ENCODE measurements around the gene CCDC85A.
A peak's percentile ranks its signal among the peaks of the same experiment; 100 is the strongest.
"Not testable (repeated sequence)": the region's sequence is repeated elsewhere in the genome, so short reads cannot be mapped to it uniquely, and the experiment has no call there.

CCDC85A gene

DNA sequence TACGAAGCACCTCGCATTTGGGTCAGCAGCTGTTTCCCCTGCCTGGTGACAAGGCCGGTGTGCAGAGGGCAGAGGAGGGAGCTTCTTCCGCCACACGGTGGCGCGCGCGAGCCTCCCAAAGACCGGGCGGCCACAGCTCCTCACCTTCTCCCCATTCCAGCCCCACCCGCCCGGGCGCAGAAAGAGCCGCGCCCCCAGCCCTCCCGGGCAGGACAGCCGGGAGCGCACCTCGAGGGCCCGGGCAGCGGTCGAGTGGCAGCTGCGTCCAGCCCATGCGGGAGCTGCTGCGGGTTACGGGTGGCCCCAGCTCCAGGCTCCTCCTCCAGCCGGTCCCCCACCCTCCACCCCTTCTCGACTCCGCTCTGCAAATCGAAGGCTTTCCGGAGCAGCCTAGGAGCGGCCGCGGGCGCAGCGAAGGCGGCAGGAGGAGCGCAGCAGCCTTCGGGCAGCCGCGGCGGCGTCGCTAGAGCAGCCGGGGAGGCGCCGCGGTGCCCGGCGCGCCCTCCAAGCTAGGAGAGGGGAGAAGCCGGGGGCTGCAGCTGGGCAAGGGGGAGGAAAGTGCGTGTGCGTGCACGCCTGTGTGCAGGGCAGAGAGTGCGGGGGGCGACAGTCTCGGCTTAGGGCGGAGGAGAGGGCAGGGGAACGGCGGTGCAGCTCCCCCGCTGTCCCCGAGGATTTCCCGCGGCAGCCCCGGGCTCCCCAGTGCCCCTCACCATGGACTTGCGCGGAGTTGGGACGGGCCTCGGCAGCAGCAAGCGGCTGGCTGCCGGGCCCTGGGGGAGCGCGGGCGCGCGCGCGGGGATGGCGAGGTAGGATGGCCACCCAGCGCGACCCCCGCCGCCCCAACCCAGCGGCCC lies at the start of gene CCDC85A:
CCDC85A (plus strand) TSS at position 348 of the 857 bp plus-strand sequence. CDS start 635 bp downstream, outside the sequence.
- DNase-seq (ENCODE audit: extremely low read depth, low read depth) = no peak
- TF ChIP-seq, protein P1, sequence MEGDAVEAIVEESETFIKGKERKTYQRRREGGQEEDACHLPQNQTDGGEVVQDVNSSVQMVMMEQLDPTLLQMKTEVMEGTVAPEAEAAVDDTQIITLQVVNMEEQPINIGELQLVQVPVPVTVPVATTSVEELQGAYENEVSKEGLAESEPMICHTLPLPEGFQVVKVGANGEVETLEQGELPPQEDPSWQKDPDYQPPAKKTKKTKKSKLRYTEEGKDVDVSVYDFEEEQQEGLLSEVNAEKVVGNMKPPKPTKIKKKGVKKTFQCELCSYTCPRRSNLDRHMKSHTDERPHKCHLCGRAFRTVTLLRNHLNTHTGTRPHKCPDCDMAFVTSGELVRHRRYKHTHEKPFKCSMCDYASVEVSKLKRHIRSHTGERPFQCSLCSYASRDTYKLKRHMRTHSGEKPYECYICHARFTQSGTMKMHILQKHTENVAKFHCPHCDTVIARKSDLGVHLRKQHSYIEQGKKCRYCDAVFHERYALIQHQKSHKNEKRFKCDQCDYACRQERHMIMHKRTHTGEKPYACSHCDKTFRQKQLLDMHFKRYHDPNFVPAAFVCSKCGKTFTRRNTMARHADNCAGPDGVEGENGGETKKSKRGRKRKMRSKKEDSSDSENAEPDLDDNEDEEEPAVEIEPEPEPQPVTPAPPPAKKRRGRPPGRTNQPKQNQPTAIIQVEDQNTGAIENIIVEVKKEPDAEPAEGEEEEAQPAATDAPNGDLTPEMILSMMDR (IDR thresholded peaks at IDR 0.05; ENCODE audit: low read depth, low read length, missing control alignments) = peak; percentile 69

DNA sequence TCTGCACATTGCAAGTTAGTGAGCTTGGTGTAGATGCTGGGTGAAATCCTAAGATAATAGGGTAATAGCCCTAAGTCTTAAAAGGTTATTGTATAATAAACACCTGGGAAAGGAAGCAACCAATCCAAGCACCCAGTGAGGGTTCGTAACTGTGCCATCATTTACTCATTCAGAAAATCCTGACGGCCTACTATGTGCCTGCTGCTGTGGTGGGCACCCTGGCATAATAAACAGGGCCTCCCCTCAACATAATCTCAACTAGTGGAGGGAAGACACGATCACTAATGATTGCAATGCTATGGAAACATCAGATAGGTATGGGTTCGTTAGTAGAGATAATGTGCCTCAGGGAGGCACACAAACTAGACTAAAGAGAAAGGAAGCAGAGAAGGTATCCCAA lies 48.9 kb upstream of the CCDC85A start:
- H3K4me3 ChIP-seq (replicated peaks; ENCODE audit: low read depth, low read length) = no peak overlapping the region
- TF ChIP-seq, protein P1 (IDR thresholded peaks at IDR 0.05; ENCODE audit: low read depth, low read length, missing control alignments) = no peak
- no peak for DNase-seq (ENCODE audit: extremely low read depth, low read depth)

More for the DNA sequence above, at the start of gene CCDC85A:
- H3K4me3 ChIP-seq (replicated peaks; ENCODE audit: low read depth, low read length) = peak within 1 kb of the TSS; percentile 43

DNA sequence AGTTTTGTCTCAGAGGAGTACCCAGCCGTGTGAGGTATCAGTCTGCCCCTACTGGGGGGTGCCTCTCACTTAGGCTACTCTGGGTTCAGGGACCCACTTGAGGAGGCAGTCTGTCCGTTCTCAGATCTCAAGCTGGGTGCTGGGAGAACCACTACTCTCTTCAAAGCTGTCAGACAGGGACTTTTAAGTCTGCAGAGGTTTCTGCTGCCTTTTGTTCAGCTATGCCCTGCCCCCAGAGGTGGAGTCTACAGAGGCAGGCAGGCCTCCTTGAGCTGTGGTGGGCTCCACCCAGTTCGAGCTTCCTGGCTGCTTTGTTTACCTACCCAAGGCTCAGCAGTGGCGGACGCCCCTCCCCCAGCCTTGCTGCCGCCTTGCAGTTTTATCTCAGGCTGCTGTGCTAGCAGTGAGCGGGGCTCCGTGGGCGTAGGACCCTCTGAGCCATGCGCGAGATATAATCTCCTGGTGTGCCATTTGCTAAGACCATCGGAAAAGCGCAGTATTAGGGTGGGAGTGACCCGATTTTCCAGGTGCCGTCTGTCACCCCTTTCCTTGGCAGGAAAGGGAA lies 41.2 kb upstream of the CCDC85A start:
- H3K4me3 ChIP-seq (replicated peaks; ENCODE audit: low read depth, low read length); DNase-seq (ENCODE audit: extremely low read depth, low read depth): not testable (repeated sequence)

DNA sequence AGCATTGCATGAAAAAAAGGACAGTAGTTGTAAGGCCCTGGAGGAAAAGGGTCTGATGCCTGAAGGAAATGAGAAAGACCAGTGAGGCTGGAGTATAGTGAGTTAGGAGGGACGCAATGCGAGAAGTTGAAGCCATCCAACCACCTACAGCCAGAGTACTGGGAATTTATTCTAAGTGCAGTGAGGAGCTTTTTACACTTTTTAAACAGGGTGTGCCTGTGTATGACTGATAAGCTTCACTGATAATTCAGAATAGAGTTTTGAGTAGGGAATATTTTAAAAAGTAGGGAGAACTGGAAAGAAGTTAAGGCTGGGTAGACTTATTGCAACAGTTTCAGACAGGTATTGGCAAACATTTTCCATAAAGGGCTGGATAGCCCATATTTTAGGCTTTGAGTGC lies 35.9 kb upstream of the CCDC85A start:
- no peak overlapping the region for H3K4me3 ChIP-seq (replicated peaks; ENCODE audit: low read depth, low read length)
- no peak for DNase-seq (ENCODE audit: extremely low read depth, low read depth)
- TF ChIP-seq, protein P1 (IDR thresholded peaks at IDR 0.05; ENCODE audit: low read depth, low read length, missing control alignments) = no peak

DNA sequence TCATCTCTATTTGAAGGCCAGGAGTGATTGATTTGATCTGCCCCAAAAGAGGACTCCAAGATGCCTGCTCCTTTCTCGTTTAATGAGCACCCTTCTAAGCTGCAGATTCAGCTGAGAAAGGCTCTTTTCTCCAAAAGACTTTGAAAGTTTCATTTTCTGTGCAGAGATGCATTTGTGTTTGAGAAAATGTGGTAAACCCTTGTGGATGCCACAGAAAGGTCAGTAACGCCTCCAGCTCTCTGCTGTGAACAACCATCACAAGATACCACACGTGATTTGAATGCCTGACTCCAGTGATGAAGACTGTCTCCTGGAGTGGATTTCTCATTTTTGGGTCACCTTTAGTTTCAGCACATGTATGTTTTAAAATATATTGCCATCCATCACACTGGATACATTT lies 35.0 kb upstream of the CCDC85A start:
- TF ChIP-seq, protein P1 (IDR thresholded peaks at IDR 0.05; ENCODE audit: low read depth, low read length, missing control alignments) = no peak
- no peak for DNase-seq (ENCODE audit: extremely low read depth, low read depth)
- no peak overlapping the region for H3K4me3 ChIP-seq (replicated peaks; ENCODE audit: low read depth, low read length)

DNA sequence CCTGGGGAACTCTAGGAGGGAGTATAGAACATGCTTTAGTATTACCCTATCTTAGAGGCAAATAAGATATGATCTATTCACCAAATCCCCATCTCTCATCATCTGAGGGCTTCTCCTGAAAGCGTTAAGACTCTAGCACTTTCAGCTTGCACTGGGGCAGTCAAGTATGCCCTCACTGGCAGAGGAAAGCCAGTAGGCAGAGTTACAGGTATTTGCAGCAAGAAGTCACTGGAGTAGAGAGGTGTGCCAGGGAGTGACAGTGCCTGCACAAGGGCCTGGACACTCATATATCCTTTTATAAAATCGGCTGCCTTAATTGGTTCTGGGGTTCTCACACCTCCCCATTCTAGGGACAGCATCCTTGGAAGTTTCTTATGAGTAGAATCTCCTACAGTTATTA lies 31.9 kb upstream of the CCDC85A start:
- TF ChIP-seq, protein P1 (IDR thresholded peaks at IDR 0.05; ENCODE audit: low read depth, low read length, missing control alignments) = no peak
- H3K4me3 ChIP-seq (replicated peaks; ENCODE audit: low read depth, low read length) = no peak overlapping the region
- no peak for DNase-seq (ENCODE audit: extremely low read depth, low read depth)

DNA sequence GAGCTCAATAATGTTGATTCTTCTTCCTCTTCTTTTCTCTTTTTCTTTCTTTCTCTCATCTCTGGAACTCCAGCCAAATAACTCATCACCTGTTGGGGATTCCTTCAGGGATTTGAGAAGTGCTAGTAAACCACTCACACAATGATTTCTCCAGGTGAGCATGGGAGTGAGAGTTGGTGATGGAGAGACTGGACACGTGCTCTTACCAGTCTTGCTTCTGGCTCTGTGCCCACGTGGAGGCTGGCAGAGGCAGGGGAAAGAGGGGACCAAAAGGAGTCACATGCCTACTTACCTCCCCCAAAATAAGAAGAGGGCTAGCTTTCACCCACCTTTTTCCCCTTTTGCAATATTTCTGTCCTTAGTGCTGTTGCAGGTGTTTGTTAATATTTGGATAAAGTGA lies 28.6 kb upstream of the CCDC85A start:
- no peak overlapping the region for H3K4me3 ChIP-seq (replicated peaks; ENCODE audit: low read depth, low read length)
- TF ChIP-seq, protein P1 (IDR thresholded peaks at IDR 0.05; ENCODE audit: low read depth, low read length, missing control alignments) = no peak
- DNase-seq (ENCODE audit: extremely low read depth, low read depth) = no peak

DNA sequence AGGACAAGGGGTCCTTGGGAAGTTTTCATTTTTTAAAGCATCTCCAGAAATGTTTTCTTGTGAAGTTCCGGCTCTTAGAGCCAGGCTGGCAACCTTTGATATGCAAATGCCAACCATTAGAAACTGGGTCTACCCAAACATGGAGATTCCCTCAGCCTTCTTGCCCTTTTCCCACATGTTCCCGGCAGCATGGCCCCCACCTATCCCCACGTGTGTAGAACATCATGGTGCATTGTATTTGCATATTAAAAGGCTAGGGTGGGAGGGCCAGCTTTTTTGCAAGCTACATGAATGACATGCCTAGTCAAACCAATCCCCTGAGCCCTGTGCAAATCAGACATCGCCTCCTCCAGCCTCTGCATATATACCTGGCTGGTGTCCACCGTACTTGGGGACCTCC lies 23.9 kb upstream of the CCDC85A start:
- H3K4me3 ChIP-seq (replicated peaks; ENCODE audit: low read depth, low read length); DNase-seq (ENCODE audit: extremely low read depth, low read depth): not testable (repeated sequence)

All from HFF-Myc (cell line).